IgD-negative memory B cell (primary cell): ENCODE measurements around the gene CNOT4. TPM values are rescaled to one million over a fixed set of nuclear protein-coding genes. Genes with fewer than 3 reads are reported as not detected.

ENCODE experiments used
- H3K27ac Mint-ChIP-seq, 3 donors: one replicate each; pipeline ENCODE4 v1.8.0; 2020 to 2022; ENCODE audit warnings: mild to moderate bottlenecking in 3 of 3, mixed read lengths in 3 of 3, moderate library complexity in 1 of 3
- H3K27me3 Mint-ChIP-seq: one replicate; pipeline ENCODE4 v1.8.0; 2021; ENCODE audit warnings: mixed read lengths
- H3K36me3 Mint-ChIP-seq: one replicate; pipeline ENCODE4 v1.8.0; 2020; ENCODE audit warnings: mild to moderate bottlenecking, mixed read lengths
- H3K4me1 Mint-ChIP-seq, 3 donors: one replicate each; pipeline ENCODE4 v1.8.0; 2020 to 2022; ENCODE audit warnings: mixed read lengths in 3 of 3, mild to moderate bottlenecking in 1 of 3
- H3K4me3 Mint-ChIP-seq, 4 donors: one replicate each; pipeline ENCODE4 v1.8.0; 2020 to 2022; ENCODE audit warnings: mild to moderate bottlenecking in 4 of 4, mixed read lengths in 4 of 4, moderate library complexity in 3 of 4
- H3K9me3 Mint-ChIP-seq, 3 donors: one replicate each; pipeline ENCODE4 v1.8.0; 2020 to 2021; ENCODE audit warnings: mixed read lengths in 3 of 3, mild to moderate bottlenecking in 1 of 3
- polyA plus RNA-seq: library from polyadenylated mRNA; unstranded; fragments of 300-500 nt; fragmentation: Illumina TruSeq; gene quantifications from one replicate; pipeline ENCODE4 v1.2.3, GENCODE V29; 2021

The CNOT4 gene, protein sequence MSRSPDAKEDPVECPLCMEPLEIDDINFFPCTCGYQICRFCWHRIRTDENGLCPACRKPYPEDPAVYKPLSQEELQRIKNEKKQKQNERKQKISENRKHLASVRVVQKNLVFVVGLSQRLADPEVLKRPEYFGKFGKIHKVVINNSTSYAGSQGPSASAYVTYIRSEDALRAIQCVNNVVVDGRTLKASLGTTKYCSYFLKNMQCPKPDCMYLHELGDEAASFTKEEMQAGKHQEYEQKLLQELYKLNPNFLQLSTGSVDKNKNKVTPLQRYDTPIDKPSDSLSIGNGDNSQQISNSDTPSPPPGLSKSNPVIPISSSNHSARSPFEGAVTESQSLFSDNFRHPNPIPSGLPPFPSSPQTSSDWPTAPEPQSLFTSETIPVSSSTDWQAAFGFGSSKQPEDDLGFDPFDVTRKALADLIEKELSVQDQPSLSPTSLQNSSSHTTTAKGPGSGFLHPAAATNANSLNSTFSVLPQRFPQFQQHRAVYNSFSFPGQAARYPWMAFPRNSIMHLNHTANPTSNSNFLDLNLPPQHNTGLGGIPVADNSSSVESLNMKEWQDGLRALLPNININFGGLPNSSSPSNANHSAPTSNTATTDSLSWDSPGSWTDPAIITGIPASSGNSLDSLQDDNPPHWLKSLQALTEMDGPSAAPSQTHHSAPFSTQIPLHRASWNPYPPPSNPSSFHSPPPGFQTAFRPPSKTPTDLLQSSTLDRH
- 17.7 TPM for polyA plus RNA-seq

DNA sequence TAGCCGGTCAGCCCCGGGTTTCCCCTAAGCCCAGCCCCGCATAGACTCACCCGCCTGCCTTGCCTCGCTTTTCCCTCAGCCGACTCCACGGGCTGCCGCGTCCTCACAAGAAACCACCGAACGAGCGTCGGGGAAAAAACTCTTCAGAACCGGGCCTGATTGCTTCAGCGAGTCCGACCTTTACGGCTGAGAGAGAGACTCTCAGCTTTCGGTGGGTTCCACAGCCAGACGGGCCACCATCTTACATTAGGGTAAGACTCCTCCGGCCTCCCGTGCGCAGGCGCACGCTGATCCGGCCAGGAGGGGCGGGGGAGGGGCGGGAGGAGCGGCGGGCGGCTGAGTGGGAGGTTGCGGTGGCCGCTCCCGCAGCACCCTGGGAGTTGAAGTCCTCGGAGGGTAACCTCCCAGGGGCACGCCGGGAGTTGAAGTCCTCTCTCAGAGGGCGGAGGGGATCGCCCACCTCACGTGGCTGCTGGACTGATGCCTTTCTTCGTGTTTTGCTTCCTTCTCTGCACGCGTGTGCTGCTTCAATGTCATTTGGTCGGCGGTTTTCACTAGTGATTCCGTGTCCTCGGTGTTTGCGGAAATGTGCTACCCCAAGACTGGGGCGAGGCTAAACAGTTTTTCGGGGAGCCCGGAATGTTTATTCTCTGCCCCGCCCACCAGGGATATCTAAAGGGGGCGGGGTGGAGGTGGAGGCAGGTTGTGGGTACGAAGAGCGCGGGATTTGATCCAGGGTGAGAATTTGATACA is at the start of gene CNOT4:
TSS of gene CNOT4 (minus strand) at position 264 of the 753 bp plus-strand sequence. CDS start 71,771 bp downstream, outside the sequence.
- no peaks in the 10 kb centered on the region for H3K36me3 Mint-ChIP-seq
- H3K9me3 Mint-ChIP-seq = no peaks in the 10 kb centered on the region
- no peaks in the 10 kb centered on the region for H3K27me3 Mint-ChIP-seq
- no peak within 1 kb of the TSS for H3K27ac Mint-ChIP-seq
- peaks cover 1 to 15% (median 6%) of the 10 kb centered on the region in 3 donors for H3K4me1 Mint-ChIP-seq
- H3K4me3 Mint-ChIP-seq = no peak within 1 kb of the TSS

DNA sequence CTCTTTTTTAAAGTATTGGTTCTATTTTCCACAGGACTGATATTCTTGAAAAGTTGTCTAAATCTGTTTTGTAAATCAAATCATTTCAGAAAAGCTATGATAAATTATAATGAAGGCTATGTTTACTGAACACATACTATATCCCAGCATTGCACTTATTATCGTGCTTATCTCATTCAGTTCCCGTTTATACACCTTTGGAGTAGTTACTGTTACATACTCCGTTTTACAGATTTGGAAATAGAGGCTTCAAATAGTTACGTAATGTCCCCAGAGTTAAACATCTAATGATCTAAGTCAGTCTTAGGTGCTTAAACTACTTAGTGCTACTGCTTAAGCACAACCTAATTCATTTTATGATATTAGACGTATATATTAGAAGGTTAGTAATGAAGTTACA is 49.0 kb upstream of the CNOT4 start:
- Mint-ChIP-seq H3K9me3 (no peaks in the 10 kb centered on the region), H3K4me3 (no peak overlapping the region), H3K36me3 (peaks cover 4% of the 10 kb centered on the region), H3K4me1 (peaks cover 9 to 27% (median 21%) of the 10 kb centered on the region in 3 donors), H3K27me3 (no peaks in the 10 kb centered on the region), H3K27ac (no peak overlapping the region)

DNA sequence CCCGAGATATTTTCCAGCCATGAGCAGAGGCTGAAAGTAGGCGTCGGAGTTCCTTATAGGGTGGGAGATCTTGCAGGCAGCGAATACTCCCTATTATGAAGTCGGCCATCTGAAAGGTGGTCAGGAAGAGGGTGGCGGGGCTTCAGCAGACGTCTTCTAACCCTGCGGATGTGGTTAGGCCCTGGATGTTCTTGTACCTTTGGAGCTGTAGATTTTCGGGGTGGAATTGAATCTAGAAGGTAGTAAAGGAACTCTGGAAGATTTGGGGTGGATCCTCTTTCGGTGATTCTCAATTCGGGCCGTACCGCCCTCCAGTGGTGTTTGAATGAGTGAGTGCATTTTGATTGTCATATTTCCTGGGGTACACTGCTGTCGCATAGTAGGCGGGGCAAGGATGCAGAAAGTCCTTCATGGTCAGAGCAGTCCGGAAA is 48.5 kb upstream of the CNOT4 start:
- Mint-ChIP-seq H3K4me3 (no peak overlapping the region), H3K4me1 (peaks cover 9 to 26% (median 19%) of the 10 kb centered on the region in 3 donors), H3K27ac (no peak overlapping the region), H3K27me3 (no peaks in the 10 kb centered on the region), H3K9me3 (no peaks in the 10 kb centered on the region), H3K36me3 (peaks cover 4% of the 10 kb centered on the region)

DNA sequence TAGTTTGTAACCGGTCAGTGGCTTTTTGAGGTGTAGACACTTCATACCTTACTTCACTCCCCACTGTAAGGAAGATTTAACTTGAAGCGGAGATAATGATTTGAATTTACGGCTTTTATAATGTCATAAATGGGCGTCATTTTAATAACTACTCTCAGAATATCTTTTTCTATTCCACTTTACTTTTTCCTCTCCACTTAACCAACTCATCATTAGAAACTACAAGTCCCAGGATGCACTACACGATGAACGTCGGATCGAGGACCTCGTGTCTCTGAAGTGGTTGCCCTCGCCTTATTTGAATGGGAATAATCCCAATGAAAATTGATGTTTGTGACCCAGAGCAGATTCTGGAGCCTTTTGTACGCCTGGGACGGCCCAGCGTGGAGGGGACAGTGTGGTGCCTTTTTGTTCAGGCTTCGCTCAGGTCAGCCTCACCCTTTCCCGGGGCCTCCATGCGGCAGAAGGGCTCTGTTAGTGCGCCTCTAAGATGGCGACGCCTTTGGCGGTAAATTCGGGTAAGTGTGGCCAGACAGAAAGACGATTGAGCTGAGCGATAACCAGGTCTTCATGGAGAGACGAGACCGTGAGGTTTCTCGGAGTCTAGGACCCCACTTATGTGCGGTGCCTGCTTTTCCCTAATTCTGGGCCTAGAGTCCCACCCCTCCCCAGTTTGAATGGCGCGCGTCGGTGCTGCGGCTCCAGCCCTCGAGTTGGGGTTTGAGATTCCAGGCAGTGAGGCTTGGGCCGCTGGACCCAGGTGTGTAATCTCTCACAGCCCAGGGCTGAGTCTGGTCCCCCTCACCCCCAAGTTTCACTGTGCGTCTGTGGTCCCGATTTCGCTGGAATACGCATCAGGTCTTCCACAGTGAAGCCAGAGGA is 47.8 kb upstream of the CNOT4 start, which contains the start of gene NUP205:
TSS of gene NUP205 (plus strand) at position 463 of the 882 bp plus-strand sequence. CDS start at position 491, 28 bp downstream.
- H3K4me3 Mint-ChIP-seq = peak within 1 kb of the TSS; percentile 47 to 68 (median 56)
- peak within 1 kb of the TSS in 1 of 3 donors; percentile 36 for H3K27ac Mint-ChIP-seq

DNA sequence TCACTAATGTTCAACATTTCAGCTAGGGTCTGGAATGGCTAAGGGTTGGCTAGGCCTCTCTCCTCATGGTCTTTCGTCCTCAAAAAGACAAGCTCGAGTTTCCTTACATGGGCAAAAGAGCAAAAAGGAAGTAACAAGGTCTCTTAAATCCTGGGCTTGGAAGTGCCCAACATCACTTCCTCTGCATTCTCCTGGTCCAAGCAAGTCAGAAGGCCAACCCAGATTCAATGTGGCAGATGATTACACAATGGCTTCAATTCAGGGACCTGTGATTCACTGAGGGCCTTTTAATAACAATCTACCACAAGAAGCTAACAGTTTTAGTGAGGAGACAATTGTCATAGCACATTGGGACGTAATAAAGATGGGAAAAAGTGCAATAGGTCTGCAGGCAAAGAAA is 43.4 kb upstream of the CNOT4 start:
- no peaks in the 10 kb centered on the region for H3K36me3 Mint-ChIP-seq
- no peak overlapping the region for H3K4me3 Mint-ChIP-seq
- H3K27me3 Mint-ChIP-seq = peaks cover 4% of the 10 kb centered on the region
- no peak overlapping the region for H3K27ac Mint-ChIP-seq
- no peaks in the 10 kb centered on the region for H3K9me3 Mint-ChIP-seq
- peaks cover 4 to 11% (median 5%) of the 10 kb centered on the region in 3 donors for H3K4me1 Mint-ChIP-seq

More for the DNA sequence above, 47.8 kb upstream of the CNOT4 start, which contains the start of gene NUP205:
- peaks cover 6 to 23% (median 17%) of the 10 kb centered on the region in 3 donors for H3K4me1 Mint-ChIP-seq
- H3K27me3 Mint-ChIP-seq = no peaks in the 10 kb centered on the region
- H3K36me3 Mint-ChIP-seq = peaks cover 4% of the 10 kb centered on the region
- H3K9me3 Mint-ChIP-seq = no peaks in the 10 kb centered on the region

DNA sequence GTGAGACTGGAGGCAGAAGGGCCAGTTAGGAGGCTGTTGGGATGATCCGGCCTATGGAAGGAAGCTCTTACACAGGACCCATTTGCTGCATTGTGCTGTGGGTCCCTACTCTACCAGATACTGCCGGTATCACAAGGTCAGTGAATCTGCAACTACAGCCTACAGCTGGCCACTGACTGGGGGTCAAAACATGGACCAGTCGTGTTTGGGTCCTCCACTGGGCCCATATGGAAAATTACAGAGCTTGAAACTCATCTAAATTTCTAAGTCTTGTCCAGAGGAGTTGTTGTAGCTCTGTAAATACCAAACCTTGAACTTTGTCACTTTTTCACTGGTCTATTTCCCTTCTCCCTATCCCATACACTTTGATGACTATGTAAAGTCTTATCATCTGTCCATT is 42.2 kb upstream of the CNOT4 start:
- H3K27ac Mint-ChIP-seq = no peak overlapping the region
- H3K27me3 Mint-ChIP-seq = peaks cover 4% of the 10 kb centered on the region
- H3K4me1 Mint-ChIP-seq = peaks cover 4 to 11% (median 5%) of the 10 kb centered on the region in 3 donors
- H3K36me3 Mint-ChIP-seq = peaks cover 1% of the 10 kb centered on the region
- H3K4me3 Mint-ChIP-seq = no peak overlapping the region
- no peaks in the 10 kb centered on the region for H3K9me3 Mint-ChIP-seq

DNA sequence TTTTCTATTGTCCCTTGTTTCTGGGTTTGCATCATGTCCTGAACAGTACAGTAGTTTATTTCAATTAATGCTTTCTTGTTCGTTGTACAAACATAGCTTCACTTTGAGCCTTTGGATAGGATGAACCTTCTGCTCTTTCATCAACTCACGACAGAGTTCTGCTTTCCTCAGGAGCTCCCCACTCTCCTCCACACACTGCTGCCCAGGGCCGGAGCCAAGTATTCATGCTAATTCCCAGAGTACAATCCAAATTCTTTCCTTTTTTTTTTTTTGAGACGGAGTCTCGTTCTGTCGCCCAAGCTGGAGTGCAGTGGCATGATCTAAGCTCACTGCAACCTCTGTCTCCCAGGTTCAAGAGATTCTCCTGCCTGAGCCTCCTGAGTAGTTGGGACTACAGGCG is 40.3 kb upstream of the CNOT4 start:
- Mint-ChIP-seq H3K36me3 (peaks cover 1% of the 10 kb centered on the region), H3K4me3 (no peak overlapping the region), H3K27ac (peak overlapping the region in 1 of 3 donors; percentile 76), H3K9me3 (no peaks in the 10 kb centered on the region), H3K27me3 (peaks cover 4% of the 10 kb centered on the region), H3K4me1 (peaks cover 0 to 2% (median 0%) of the 10 kb centered on the region in 3 donors)

DNA sequence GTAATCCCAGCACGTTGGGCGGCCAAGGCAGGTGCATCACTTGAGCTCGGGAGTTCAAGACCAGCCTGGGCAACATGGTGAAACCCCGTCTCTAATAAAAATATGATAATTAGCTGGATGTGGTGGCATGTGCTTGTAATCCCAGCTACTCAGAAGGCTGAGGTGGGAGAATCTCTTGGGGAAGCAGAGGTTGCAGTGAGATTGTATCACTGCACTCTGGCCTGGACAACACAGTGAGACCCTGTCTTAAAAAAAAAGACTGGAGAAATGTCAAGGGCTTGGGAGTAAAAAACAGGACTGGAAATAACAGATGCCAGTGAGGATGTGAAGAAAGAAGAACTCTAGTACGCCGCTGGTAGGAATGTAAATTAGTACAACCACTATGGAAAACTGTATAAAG is 31.1 kb upstream of the CNOT4 start:
- H3K36me3 Mint-ChIP-seq = peaks cover 2% of the 10 kb centered on the region
- H3K27me3 Mint-ChIP-seq = peaks cover 3% of the 10 kb centered on the region
- peaks cover 0 to 1% (median 0%) of the 10 kb centered on the region in 3 donors for H3K4me1 Mint-ChIP-seq
- no peak overlapping the region for H3K4me3 Mint-ChIP-seq
- no peak overlapping the region for H3K27ac Mint-ChIP-seq
- no peaks in the 10 kb centered on the region for H3K9me3 Mint-ChIP-seq

DNA sequence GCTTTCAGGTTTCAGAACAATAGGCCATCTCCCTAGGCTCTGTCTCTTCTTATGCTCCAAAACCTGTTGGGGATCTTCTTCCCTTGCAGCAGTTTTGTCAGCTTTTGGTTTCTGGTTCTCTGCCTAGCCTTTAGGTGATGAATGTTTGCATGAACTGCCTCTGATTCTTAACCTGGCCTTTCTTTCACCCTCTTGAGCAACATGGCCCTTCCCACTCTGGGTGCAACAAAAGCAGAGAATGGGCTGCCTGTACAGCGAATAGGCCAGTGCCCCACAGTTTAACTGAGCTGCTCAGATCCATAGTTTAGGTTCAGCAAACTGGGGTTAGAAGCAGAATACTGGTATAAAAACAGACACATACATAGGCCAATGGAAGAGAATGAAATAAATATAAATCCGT is 29.7 kb upstream of the CNOT4 start:
- Mint-ChIP-seq H3K4me3 (no peak overlapping the region), H3K9me3 (no peaks in the 10 kb centered on the region), H3K36me3 (peaks cover 2% of the 10 kb centered on the region), H3K4me1 (peaks cover 0 to 1% (median 0%) of the 10 kb centered on the region in 3 donors), H3K27me3 (peaks cover 5% of the 10 kb centered on the region), H3K27ac (no peak overlapping the region)

DNA sequence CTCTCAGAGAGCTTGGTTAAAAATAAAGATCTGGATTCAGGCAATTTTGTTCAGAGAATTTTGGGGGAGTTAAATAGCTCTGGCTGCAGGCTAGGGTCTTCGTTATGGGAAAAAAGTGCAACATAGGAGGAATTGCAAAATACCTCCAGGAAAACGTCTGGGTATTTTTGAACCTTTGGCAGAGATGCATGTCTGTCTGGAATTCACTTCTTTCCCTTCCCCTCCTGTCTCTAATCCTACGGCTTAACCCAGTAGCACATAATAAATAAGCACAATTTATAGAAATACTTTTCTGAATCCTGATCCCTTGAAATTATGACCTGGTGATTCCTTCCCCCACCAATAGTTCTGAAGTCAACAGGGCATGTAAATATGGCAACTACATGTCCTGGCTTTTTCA is 28.5 kb upstream of the CNOT4 start:
- Mint-ChIP-seq H3K27ac (no peak overlapping the region), H3K27me3 (peaks cover 5% of the 10 kb centered on the region), H3K4me3 (no peak overlapping the region), H3K4me1 (peaks cover 0 to 1% (median 0%) of the 10 kb centered on the region in 3 donors), H3K36me3 (peaks cover 2% of the 10 kb centered on the region), H3K9me3 (no peaks in the 10 kb centered on the region)

DNA sequence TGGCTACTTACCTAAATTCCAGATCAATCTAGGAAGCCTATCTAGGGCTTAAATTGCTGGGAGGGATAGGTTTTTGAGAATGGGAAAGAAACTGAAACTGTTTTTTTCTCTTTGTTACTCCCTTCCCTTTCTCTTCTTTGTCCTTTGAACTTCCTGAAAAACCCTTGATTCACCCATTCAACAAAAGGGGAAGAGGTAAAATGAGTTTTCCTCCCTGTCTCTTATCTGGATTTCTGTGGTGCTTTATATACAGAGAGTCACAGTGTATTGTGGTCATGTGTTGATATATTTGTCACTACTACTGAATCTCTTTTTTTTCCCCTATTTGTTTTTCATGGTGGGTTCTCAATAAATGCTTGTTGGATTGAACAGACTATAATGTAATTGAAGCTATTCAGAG is 28.0 kb upstream of the CNOT4 start:
- H3K4me3 Mint-ChIP-seq = no peak overlapping the region
- peaks cover 2% of the 10 kb centered on the region for H3K36me3 Mint-ChIP-seq
- no peaks in the 10 kb centered on the region for H3K9me3 Mint-ChIP-seq
- peaks cover 0 to 1% (median 0%) of the 10 kb centered on the region in 3 donors for H3K4me1 Mint-ChIP-seq
- H3K27me3 Mint-ChIP-seq = peaks cover 5% of the 10 kb centered on the region
- no peak overlapping the region for H3K27ac Mint-ChIP-seq

DNA sequence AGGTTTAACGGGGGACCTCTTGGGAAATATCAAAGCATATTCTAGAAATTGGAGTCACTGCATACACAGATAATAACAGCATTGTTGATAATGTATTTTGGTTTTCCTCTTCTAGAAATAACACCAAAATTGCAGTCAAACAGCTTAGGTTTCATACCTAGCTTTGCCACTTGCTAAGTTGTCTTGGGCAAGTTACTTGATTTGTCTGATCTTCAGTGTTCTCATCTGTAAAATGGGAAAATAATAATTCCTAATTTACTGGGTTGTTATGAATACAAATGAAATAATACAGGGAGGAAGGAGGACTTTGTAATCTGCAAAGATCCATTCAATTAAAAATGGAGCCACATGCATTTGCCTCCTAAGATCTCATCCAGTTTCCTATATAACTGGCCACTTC is 27.6 kb upstream of the CNOT4 start:
- H3K36me3 Mint-ChIP-seq = peaks cover 2% of the 10 kb centered on the region
- peaks cover 0 to 1% (median 0%) of the 10 kb centered on the region in 3 donors for H3K4me1 Mint-ChIP-seq
- H3K4me3 Mint-ChIP-seq = no peak overlapping the region
- no peak overlapping the region for H3K27ac Mint-ChIP-seq
- peaks cover 5% of the 10 kb centered on the region for H3K27me3 Mint-ChIP-seq
- no peaks in the 10 kb centered on the region for H3K9me3 Mint-ChIP-seq

DNA sequence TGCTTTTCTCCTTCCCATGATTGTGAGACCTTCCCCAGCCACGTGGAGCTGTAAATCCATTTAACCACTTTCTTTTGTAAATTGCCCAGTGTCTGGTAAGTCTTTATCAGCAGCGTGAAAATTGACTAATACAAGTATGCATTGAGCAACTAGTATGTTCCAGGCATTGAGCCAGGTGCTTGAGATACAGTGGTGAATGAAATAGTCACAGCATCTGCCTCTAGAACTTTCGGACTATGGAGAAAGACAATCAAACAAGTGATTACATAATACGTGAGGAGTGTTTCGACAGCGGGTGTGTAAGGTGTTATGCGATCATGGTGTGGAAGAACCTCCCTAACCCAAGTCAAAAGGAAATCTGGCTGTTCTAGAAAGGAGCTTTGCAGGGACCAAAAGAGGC is 26.2 kb upstream of the CNOT4 start:
- Mint-ChIP-seq H3K36me3 (peaks cover 2% of the 10 kb centered on the region), H3K9me3 (no peaks in the 10 kb centered on the region), H3K4me1 (peaks cover 0 to 1% (median 0%) of the 10 kb centered on the region in 3 donors), H3K27me3 (peaks cover 6% of the 10 kb centered on the region), H3K27ac (no peak overlapping the region), H3K4me3 (no peak overlapping the region)

DNA sequence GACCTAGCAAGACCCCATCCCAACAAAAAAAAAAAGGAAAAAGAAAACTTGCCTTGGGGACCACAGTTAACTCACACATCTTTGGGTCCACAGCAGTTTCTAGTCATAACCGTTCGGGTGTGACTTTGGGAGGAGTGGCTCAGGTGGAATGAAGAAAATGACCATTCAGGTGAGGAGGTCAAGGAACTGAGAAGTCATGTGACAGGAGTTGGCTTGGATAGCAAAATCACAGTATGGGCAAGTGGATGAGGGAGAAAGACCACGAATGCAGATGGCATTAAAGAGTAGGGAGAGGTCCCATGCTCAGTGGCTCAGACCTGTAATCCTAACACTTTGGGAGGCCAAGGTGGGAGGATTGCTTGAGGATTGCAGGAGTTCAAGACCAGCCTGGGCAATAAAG is 17.1 kb upstream of the CNOT4 start:
- Mint-ChIP-seq H3K4me3 (no peak overlapping the region), H3K4me1 (no peaks in the 10 kb centered on the region), H3K9me3 (peaks cover 0 to 4% (median 3%) of the 10 kb centered on the region in 3 donors), H3K27me3 (peaks cover 5% of the 10 kb centered on the region), H3K36me3 (no peaks in the 10 kb centered on the region), H3K27ac (peak overlapping the region in 1 of 3 donors; percentile 83)
